HFFc6 (cell line): Measurements from ENCODE around the gene ITGA11. TPM values are rescaled to one million over a fixed set of nuclear protein-coding genes. Genes with fewer than 3 reads are reported as not detected.

Experiments
- DNase-seq: peaks from one replicate; pipeline ENCODE4 v3.0.0-alpha.2; 2018
- H3K27ac Mint-ChIP-seq: 2 replicates; pipeline ENCODE4 v1.8.0; 2020; ENCODE audit warnings: mild to moderate bottlenecking, mixed read lengths
- H3K27me3 Mint-ChIP-seq: 2 replicates; pipeline ENCODE4 v1.8.0; 2021; ENCODE audit warnings: mild to moderate bottlenecking, moderate library complexity, mixed read lengths; ENCODE audit not compliant: insufficient read depth
- H3K36me3 Mint-ChIP-seq: 2 replicates; pipeline ENCODE4 v1.8.0; 2021; ENCODE audit warnings: low read depth, mixed read lengths
- H3K4me1 Mint-ChIP-seq: 2 replicates; pipeline ENCODE4 v1.8.0; 2020; ENCODE audit warnings: low read depth, mixed read lengths
- H3K4me3 Mint-ChIP-seq: 2 replicates; pipeline ENCODE4 v1.8.0; 2020; ENCODE audit warnings: mild to moderate bottlenecking, moderate library complexity, mixed read lengths
- H3K9me3 Mint-ChIP-seq: 2 replicates; pipeline ENCODE4 v1.8.0; 2020; ENCODE audit warnings: mild to moderate bottlenecking, mixed read lengths
- total RNA-seq, 6 experiments: library from RNA; stranded (reverse); fragmentation: NEBNext Ultra II Directional; extraction: Animal tissue kit (Norgen Biotek cat#: 25700); gene quantifications; 2 replicates in 1 of 6; 3 replicates in 5 of 6; pipeline ENCODE4 v1.2.3, GENCODE V29; 2021
- TF ChIP-seq, protein P1 (sequence below): fragments of 200-600 bp; sonication (generic); IDR thresholded peaks from 2 replicates; pipeline ENCODE4 v1.5.0; 2021; ENCODE audit warnings: antibody characterized with exemption, mild to moderate bottlenecking

ITGA11 gene
- total RNA-seq, 6 experiments from 2014 or later = 1.2 to 2.1 (median 1.4) TPM

DNA sequence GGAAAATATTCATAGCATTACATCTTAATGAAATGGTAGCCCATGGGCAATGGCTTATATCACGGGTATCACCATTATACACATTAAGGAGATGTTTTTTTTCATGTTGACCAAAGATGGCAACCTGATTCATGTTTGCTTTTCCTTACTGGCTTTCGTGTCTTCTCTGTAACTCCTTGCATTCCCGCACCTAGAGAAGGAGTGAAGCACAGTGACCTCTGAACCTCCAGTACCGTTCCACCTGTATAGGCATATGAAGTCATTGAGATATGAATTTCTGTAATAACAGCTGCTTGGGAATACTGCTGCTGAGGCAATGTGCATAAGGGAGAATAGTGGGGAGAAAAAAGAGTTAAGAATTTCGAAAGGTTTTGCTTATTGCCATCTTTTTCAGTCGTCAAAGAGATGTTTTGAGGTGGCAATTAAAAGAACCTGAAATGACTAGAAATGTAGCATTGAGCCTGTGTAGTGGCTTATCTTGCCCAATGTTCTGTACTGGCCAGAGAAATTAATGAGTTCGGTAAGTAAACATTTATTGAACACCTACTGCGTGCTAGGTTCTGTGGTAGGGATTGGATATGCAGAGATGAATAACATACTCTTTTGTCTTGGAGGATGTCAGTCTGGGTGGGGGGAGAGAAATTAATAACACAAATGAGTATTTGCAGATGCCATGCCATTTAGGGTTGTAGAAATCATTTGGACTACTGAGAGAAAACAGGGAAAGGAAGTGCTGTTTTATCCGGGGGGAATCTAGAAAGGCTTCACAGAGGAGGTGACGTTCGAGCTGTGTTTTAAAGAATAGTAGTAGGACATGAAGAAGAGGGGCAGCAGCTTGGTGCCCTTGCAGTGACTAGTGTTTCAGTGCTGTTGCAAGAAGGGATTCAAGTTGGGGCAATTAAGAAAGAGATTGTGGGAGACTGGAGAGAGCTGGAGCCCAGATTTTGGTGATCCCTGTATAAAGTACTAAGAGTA, 151.9 kb downstream of the ITGA11 start:
- no peaks in the 10 kb centered on the region; the same call in 1 of the 2 replicates for H3K27me3 Mint-ChIP-seq
- H3K36me3 Mint-ChIP-seq = peaks cover 30% of the 10 kb centered on the region
- H3K4me3 Mint-ChIP-seq = peak overlapping the region; percentile 96
- TF ChIP-seq, protein P1, sequence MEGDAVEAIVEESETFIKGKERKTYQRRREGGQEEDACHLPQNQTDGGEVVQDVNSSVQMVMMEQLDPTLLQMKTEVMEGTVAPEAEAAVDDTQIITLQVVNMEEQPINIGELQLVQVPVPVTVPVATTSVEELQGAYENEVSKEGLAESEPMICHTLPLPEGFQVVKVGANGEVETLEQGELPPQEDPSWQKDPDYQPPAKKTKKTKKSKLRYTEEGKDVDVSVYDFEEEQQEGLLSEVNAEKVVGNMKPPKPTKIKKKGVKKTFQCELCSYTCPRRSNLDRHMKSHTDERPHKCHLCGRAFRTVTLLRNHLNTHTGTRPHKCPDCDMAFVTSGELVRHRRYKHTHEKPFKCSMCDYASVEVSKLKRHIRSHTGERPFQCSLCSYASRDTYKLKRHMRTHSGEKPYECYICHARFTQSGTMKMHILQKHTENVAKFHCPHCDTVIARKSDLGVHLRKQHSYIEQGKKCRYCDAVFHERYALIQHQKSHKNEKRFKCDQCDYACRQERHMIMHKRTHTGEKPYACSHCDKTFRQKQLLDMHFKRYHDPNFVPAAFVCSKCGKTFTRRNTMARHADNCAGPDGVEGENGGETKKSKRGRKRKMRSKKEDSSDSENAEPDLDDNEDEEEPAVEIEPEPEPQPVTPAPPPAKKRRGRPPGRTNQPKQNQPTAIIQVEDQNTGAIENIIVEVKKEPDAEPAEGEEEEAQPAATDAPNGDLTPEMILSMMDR = no peak
- no peak for DNase-seq
- H3K4me1 Mint-ChIP-seq = peaks cover 70% of the 10 kb centered on the region
- peak overlapping the region; percentile 97 for H3K27ac Mint-ChIP-seq
- H3K9me3 Mint-ChIP-seq = no peaks in the 10 kb centered on the region

DNA sequence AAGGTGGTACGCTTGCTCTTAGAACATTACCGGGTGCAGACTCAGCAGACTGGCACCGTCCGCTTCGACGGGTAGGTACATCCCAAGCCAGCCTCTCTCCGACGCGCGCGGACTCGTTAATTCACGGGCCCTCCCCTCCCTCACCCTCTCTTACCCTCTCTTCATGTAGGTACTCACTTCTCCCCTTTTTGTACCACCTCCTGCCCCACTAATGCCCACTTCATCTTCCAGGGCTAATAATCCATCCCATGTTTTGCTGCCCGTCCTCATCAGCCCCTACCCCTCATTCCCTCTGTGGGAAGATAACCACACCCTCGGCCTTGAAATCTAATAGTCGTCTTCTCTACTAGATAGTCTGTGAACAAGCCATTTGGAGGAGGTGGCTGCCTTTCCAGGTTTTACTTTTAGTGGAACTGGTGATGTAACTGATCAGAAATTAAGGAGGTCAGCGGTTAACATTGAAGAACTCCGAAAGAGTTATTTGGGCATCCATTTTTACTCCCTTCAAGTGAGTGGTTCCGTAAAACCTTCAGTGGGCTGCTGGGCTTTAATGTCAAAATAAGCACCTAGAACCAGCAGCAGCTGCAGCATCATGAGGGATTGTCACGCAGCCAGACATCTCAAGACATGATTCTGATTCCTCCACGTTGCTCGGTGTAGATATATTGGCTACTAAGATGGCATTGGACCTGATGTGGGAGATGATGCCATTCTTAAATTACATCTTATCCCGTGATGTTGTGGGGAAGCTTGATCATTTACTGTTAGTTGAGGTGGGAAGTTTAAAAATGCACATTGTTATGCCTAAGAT, 153.2 kb downstream of the ITGA11 start:
- peaks cover 67% of the 10 kb centered on the region for H3K4me1 Mint-ChIP-seq
- no peak for DNase-seq
- TF ChIP-seq, protein P1 = no peak
- H3K4me3 Mint-ChIP-seq = peak overlapping the region; percentile 96
- no peaks in the 10 kb centered on the region for H3K9me3 Mint-ChIP-seq
- peaks cover 22% of the 10 kb centered on the region for H3K36me3 Mint-ChIP-seq
- peak overlapping the region; percentile 97 for H3K27ac Mint-ChIP-seq
- H3K27me3 Mint-ChIP-seq = no peaks in the 10 kb centered on the region; the same call in 1 of the 2 replicates

DNA sequence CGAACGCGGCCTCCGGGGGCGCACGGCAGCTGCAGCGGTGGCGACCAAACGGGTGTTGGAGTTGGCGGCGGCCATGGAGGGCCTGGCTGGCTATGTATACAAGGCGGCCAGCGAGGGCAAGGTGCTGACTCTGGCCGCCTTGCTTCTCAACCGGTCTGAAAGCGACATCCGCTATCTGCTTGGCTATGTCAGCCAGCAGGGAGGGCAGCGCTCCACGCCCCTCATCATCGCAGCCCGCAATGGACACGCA, 153.7 kb downstream of the ITGA11 start:
- peak overlapping the region; percentile 96 for H3K4me3 Mint-ChIP-seq
- DNase-seq = no peak
- peaks cover 22% of the 10 kb centered on the region for H3K36me3 Mint-ChIP-seq
- H3K9me3 Mint-ChIP-seq = no peaks in the 10 kb centered on the region
- H3K27me3 Mint-ChIP-seq = no peaks in the 10 kb centered on the region; the same call in 1 of the 2 replicates
- peaks cover 72% of the 10 kb centered on the region for H3K4me1 Mint-ChIP-seq
- H3K27ac Mint-ChIP-seq = peak overlapping the region; percentile 97
- TF ChIP-seq, protein P1 = peak; percentile 18; the same call in 1 of the 2 replicates

DNA sequence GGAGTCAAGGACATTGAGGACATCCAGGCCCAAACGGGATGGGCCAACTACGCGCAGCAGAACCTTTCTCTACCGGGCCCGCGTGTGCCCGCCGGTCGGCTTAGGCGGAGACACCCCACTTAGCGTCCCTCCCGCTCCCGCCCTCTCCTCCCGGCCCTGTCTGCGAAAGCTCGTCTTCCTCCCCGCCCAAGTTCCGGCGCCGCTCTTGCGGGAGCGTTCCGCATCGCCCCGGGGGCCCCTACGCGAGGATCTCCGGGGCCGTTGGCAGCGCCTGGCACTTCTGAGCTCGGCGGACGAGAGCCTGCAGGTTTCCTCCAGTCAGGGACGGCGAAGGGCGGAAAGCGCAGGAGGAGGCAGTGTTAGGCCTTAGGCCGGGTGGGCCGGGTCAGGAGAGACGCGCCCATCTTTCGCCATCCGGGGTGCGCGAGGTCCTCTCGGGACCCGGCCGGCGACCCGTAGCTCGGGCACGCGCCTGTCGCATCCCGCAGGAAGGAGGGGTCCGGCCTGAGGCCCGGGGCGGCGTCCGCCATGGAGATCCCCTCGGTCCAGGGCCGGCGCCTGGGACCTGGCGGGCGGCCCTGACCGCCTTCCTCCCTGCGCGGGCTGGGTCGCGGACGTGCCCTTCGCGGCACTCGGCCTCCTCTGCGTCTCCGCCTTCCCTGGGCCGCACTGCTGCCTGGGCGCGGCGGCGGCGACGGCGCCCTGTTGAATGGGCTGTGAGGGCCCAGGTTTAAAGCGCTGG, 154.2 kb downstream of the ITGA11 start, which contains the start of gene FEM1B:
FEM1B (plus strand) TSS at position 143 of the 742 bp plus-strand sequence. CDS start 673 bp downstream, outside the sequence.
- Mint-ChIP-seq H3K9me3 (no peaks in the 10 kb centered on the region), H3K4me1 (peaks cover 76% of the 10 kb centered on the region), H3K4me3 (peak within 1 kb of the TSS; percentile 96), H3K27me3 (no peaks in the 10 kb centered on the region; the same call in 1 of the 2 replicates), H3K27ac (peak within 1 kb of the TSS; percentile 97), H3K36me3 (peaks cover 22% of the 10 kb centered on the region)
- peak; percentile 82 for DNase-seq
- TF ChIP-seq, protein P1 = peak; percentile 66; the same call in 1 of the 2 replicates

DNA sequence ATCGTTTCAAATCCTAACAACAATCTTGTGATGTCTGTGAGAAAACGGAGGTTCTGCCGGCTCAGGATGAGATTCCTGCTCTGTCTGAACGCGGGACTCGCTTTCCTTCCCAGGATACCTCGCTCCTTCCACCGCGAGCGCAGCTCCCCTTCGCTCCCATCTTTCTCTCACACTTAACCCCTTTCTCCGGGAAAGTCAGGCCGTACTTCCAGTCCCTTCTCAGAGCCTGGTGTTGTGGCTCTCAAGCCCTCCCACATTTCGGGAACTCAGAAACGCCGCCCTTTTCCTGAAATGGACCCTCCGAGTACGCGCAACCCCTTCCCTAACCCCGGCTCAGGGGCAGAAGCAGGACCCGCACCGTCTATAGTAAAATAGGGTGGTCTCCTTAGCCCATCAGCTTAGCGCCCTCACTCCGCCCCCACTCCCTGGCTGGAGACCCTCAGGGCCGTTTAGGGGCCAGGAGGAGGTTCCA, 154.8 kb downstream of the ITGA11 start:
- Mint-ChIP-seq H3K36me3 (peaks cover 22% of the 10 kb centered on the region), H3K9me3 (no peaks in the 10 kb centered on the region), H3K27me3 (no peaks in the 10 kb centered on the region; the same call in 1 of the 2 replicates), H3K4me1 (peaks cover 76% of the 10 kb centered on the region), H3K4me3 (peak overlapping the region; percentile 96), H3K27ac (peak overlapping the region; percentile 97)
- TF ChIP-seq, protein P1 = no peak
- DNase-seq = no peak
